Esophagus squamous epithelium (tissue), 5 donors: ENCODE data around the gene ARHGEF28. TPM values are rescaled to one million over a fixed set of nuclear protein-coding genes. Genes with fewer than 3 reads are reported as not detected.
A peak's percentile ranks its signal among the peaks of the same experiment; 100 is the strongest.

Experiments used
- DNase-seq: peaks from one replicate; lab custom pipeline; 2025; lab: John Stamatoyannopoulos, UW
- H3K27ac ChIP-seq, 4 donors: fragments of 200-600 bp; sonication (generic); one replicate each; pipeline ENCODE4 v1.5.1; 2016 to 2019; ENCODE audit warnings: mild to moderate bottlenecking in 1 of 4
- H3K27me3 ChIP-seq, 4 donors: fragments of 200-600 bp; sonication (generic); 1 replicate in 3 of 4; 2 replicates in 1 of 4; pipeline versions ENCODE4 v1.5.1 to v1.6.0; 2017 to 2021; ENCODE audit warnings: antibody characterized with exemption in 1 of 4
- H3K36me3 ChIP-seq, 3 donors: fragments of 200-600 bp; sonication (generic); one replicate each; pipeline ENCODE4 v1.5.1; 2016 to 2019
- H3K4me1 ChIP-seq, 3 donors: fragments of 200-600 bp; sonication (generic); one replicate each; pipeline ENCODE4 v1.5.1; 2017 to 2019
- H3K4me3 ChIP-seq, 4 donors: fragments of 200-600 bp; sonication (generic); 1 replicate in 3 of 4; 2 replicates in 1 of 4; pipeline ENCODE4 v1.5.1; 2016 to 2019; ENCODE audit warnings: mild to moderate bottlenecking in 2 of 4, moderate library complexity in 1 of 4
- H3K9me3 ChIP-seq, 3 donors: fragments of 200-600 bp; sonication (generic); one replicate each; pipeline ENCODE4 v1.5.1; 2016 to 2019
- CTCF ChIP-seq, 6 experiments: fragments of 450-650 bp in 4 of 6; fragments of 200-600 bp in 2 of 6; sonication (generic) in 2 of 6; IDR thresholded peaks; one replicate each; pipeline ENCODE4 v1.5.1; 2016 to 2019; ENCODE audit warnings: antibody characterized with exemption in 6 of 6, mild to moderate bottlenecking in 4 of 6, moderate library complexity in 4 of 6
- POLR2A ChIP-seq, 4 donors: fragments of 450-650 bp; IDR thresholded peaks; one replicate each; pipeline ENCODE4 v1.6.1; 2017; ENCODE audit warnings: antibody characterized with exemption in 4 of 4, mild to moderate bottlenecking in 4 of 4, moderate library complexity in 3 of 4
- WGBS, 2 donors: methylation state at CpG; one replicate each; pipeline ENCODE4 v1.1.5; 2018; 5-methylcytosine and 5-hydroxymethylcytosine counted together
- intact Hi-C: fragments of 100-400 bp; cut with DNase I; formaldehyde crosslinking; loops from one replicate; pipeline ENCODE4 v1.15.0; 2022
- total RNA-seq, 4 donors: library from RNA; depleted of rRNA; stranded (reverse); fragments of >200 nt; gene quantifications; one replicate each; pipeline ENCODE4 v1.1.0, GENCODE V29; 2016
- donor health status: DM: yes; HTN: yes; CAD: no.

ARHGEF28 gene
- total RNA-seq, 4 donors from 2014 or later: 9.2 to 34.3 (median 12.7) TPM

GRCh38 chr5:73718762-73719161, 92.8 kb downstream of the ARHGEF28 start:
- no peaks in the 10 kb centered on the region for H3K36me3 ChIP-seq
- intact Hi-C loops: no loop called here
- TF ChIP-seq POLR2A (IDR thresholded peaks at IDR 0.05): no peak
- TF ChIP-seq CTCF (IDR thresholded peaks at IDR 0.05): no peak
- H3K4me1 ChIP-seq: no peaks in the 10 kb centered on the region
- no peaks in the 10 kb centered on the region for H3K27me3 ChIP-seq
- 59 to 88% methylated on average over 3 of the region's 3 CpGs for WGBS, 2 donors
- H3K9me3 ChIP-seq: no peaks in the 10 kb centered on the region
- H3K27ac ChIP-seq: no peak overlapping the region
- no peak for DNase-seq
- H3K4me3 ChIP-seq: no peak overlapping the region

GRCh38 chr5:73719632-73720031, 93.6 kb downstream of the ARHGEF28 start:
- no peaks in the 10 kb centered on the region for H3K9me3 ChIP-seq
- 69 to 79% methylated on average over 3 of the region's 3 CpGs for WGBS, 2 donors
- H3K4me3 ChIP-seq: no peak overlapping the region
- no peak for TF ChIP-seq CTCF (IDR thresholded peaks at IDR 0.05)
- no peak for TF ChIP-seq POLR2A (IDR thresholded peaks at IDR 0.05)
- no peak for DNase-seq
- no peaks in the 10 kb centered on the region for H3K4me1 ChIP-seq
- H3K27me3 ChIP-seq: no peaks in the 10 kb centered on the region
- no peaks in the 10 kb centered on the region for H3K36me3 ChIP-seq
- intact Hi-C loops: no loop called here
- no peak overlapping the region for H3K27ac ChIP-seq

GRCh38 chr5:73722231-73722630, 96.2 kb downstream of the ARHGEF28 start:
- Histone ChIP-seq H3K27ac (no peak overlapping the region), H3K9me3 (no peaks in the 10 kb centered on the region), H3K27me3 (no peaks in the 10 kb centered on the region), H3K36me3 (no peaks in the 10 kb centered on the region), H3K4me3 (no peak overlapping the region), H3K4me1 (peaks cover 0 to 8% (median 0%) of the 10 kb centered on the region in 3 donors)
- DNase-seq: no peak
- WGBS, 2 donors: 48% methylated on average over 1 of the region's 1 CpG
- TF ChIP-seq POLR2A (IDR thresholded peaks at IDR 0.05) (no peak), CTCF (IDR thresholded peaks at IDR 0.05) (no peak)
- intact Hi-C loops: no loop called here

GRCh38 chr5:73726071-73726470, 100.1 kb downstream of the ARHGEF28 start:
- TF ChIP-seq POLR2A (IDR thresholded peaks at IDR 0.05): no peak
- no peak for TF ChIP-seq CTCF (IDR thresholded peaks at IDR 0.05)
- DNase-seq: no peak
- H3K27ac ChIP-seq: no peak overlapping the region

GRCh38 chr5:73726606-73727231, 100.7 kb downstream of the ARHGEF28 start:
- DNase-seq: no peak
- intact Hi-C loops: no loop called here
- 75 to 78% methylated on average over 5 of the region's 5 CpGs for WGBS, 2 donors
- H3K9me3 ChIP-seq: no peaks in the 10 kb centered on the region
- H3K27ac ChIP-seq: peak overlapping the region in 1 of 4 donors; percentile 11
- H3K27me3 ChIP-seq: no peaks in the 10 kb centered on the region
- H3K36me3 ChIP-seq: no peaks in the 10 kb centered on the region
- H3K4me1 ChIP-seq: peaks cover 0 to 9% (median 0%) of the 10 kb centered on the region in 3 donors
- no peak overlapping the region for H3K4me3 ChIP-seq
- no peak for TF ChIP-seq POLR2A (IDR thresholded peaks at IDR 0.05)
- no peak for TF ChIP-seq CTCF (IDR thresholded peaks at IDR 0.05)

More at GRCh38 chr5:73726071-73726470, 100.1 kb downstream of the ARHGEF28 start:
- Histone ChIP-seq H3K27me3 (no peaks in the 10 kb centered on the region), H3K4me1 (peaks cover 0 to 9% (median 0%) of the 10 kb centered on the region in 3 donors), H3K4me3 (no peak overlapping the region), H3K9me3 (no peaks in the 10 kb centered on the region), H3K36me3 (no peaks in the 10 kb centered on the region)
- intact Hi-C loops: no loop called here
